HG02852 (cell line): ENCODE results near the gene ADAM8.

ENCODE experiments used
- ATAC-seq: cut with Tn5 transposase; IDR thresholded peaks from one replicate; pipeline ENCODE4 v1.9.1; 2021; ENCODE audit warnings: mild to moderate bottlenecking, moderate library complexity; ENCODE audit not compliant: unreplicated experiment

ADAM8 gene

GRCh38 chr10:133252223-133252552 is 24.5 kb downstream of the ADAM8 start:
- no peak for ATAC-seq

DNA sequence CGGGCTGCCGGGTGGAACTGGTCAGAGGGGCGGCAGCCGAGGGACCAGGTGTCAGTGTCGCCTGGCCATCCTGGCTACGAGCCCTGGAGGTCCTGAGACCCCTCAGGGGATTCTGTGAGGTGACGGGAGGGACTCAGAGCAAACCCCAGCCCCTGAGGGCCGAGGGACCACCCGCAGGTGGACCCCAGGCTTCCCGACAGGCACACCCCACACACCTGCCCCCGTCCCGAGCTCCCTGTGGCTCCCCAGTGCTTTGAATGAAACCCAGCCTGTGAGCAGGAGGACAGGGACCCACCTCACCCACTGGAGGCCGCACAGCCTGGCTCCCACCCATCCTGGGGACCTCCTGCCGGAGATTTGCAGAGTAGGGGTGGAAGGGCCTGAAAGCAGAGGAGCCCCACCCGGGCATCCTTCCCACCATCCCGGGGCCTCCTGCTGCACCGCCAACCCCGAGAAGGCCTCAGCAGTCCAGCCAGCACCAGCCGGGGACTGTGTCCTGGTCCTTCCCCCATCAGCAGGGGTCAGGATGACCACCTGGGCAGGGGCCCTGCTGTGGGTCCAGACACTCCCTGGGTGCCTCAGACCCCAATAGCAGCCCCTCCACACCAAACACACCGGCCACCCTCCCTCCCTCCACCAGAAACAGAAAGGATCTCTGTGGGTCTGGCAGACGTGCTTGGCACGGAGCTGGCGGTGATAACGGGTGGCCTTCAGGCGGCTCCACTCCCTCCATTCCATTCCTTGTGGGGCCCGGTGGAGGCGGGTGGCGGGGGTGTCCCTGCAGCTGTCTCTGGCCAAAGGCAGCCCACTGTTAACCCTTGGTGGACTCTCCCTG is 25.1 kb downstream of the ADAM8 start:
- ATAC-seq, result no peak

DNA sequence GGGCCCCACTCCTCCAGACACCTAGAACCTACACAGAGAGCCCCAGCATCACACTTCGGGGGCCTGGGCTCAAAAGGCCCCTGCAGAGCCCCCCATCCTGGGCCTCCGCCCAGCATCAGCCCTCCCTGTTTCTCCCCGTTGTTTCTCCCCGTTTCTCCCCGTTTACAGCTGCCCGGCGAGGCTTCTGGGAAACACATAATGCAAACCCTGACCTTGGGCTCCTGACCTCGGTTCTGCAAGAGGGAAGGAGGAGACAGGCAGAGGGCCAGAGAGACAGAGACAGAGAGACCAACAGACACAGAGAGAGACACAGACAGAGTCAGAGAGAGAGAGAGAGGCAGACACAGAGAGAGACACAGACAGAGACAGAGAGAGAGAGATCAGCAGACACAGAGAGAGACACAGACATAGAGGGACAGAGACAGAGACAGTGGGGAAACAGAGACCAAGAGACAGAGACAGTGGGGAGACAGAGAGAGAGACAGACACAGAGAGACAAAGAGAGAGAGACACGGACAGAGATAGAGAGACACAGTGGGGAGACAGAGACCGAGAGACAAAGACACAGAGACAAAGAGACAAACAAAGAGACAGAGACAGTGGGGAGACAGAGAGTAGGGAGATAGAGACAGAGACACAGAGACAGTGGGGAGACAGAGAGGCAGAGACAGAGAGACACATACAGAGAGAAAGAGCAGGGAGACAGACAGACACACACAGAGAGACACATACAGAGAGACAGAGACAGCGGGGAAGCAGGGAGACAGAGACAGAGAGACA is 26.5 kb downstream of the ADAM8 start:
- ATAC-seq, result no peak

GRCh38 chr10:133249094-133249780 is 27.4 kb downstream of the ADAM8 start:
- ATAC-seq, result no peak

GRCh38 chr10:133248334-133248715 is 28.3 kb downstream of the ADAM8 start:
- ATAC-seq, result no peak

DNA sequence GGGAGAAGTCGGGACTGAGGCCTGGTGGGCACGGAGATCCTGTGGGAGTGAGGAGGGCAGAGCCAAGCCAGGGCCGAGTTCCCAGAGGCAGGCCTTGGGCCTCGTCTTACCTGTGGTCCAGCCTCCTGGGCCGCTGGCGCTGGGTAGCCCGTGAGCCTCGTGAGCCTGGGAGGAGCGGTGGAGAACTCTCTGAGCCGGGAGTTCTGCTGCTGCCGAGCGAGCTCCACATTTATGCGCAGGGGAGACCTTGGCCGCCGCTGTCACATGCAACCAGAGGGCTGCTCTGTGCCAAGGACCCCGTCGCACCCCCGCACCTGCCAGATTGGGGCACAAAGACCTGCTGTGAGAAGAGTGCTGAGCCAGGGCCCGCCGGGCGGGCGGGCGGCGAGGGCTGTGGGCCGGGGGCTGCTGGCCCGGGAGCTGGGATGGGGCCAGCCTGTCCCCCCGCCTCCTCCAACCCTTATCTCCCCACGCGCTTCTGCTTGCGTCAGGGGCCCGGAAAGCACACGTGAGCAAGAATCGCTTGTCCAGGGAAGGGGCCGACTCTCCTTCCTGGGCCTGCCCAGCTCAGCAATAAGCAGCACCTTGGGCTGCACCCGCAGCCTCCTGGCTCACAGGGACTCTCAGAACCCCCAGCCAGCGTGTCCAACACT is 28.9 kb downstream of the ADAM8 start:
- no peak for ATAC-seq

DNA sequence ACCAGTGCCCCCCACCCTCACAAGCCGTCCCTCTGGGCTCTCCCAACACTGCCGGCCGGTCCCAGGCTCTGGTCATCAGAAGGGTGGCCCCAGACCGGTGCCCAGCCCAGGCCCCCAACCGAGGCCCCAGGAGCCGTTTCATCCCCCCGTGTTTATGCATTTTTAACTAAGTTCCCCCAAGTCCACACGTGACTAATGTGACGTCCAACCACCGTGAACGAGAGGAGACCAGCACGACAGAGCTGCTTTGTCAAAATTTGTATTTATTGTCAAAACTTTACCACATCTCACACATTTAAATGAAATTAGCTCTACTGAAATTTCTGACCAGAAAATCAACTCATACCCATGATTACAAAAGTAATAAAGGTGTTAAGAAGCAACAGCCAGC is 30.4 kb downstream of the ADAM8 start:
- no peak for ATAC-seq

GRCh38 chr10:133245439-133246235 is 31.0 kb downstream of the ADAM8 start:
- ATAC-seq, result no peak

- ATAC-seq, result no peak
Observed at GRCh38 chr10:133243593-133243992, 33.1 kb downstream of the ADAM8 start.

DNA sequence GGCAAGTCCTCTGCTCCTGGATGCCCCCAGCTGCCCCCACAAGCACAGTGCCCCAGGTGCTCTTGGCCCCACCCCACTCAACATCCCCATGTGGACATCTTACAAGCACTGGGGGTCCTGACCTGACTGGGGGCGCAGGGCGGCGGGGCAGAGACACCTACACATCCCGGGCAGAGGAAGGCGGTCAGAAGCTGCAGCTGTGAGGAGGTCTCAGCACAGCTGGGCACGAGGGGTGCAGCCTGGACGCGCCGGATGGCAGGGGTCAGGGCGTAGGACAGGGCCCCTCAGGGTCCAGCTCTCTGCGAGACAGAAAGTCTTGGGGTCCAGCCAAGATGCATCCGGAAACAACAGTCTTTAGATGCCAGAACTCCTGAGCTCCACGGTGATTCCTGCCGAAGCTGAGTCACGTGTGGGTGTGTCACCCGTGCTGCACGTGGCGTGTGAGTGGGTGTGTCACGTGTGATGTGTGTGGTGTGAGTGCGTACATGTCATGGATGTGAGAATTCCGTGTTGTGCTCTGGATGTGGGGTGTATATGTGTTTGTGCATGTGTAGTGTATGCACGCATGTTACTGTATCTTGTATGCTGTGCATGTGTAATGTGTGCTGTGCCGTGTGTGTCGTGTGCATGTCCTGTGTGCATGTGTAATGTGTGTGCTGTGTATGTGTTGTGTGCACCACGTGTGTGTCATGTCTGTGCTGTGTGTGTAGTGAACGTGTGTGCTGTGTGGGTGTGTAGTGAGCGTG is 33.9 kb downstream of the ADAM8 start:
- no peak for ATAC-seq

GRCh38 chr10:133241501-133242205 is 35.0 kb downstream of the ADAM8 start:
- no peak for ATAC-seq

DNA sequence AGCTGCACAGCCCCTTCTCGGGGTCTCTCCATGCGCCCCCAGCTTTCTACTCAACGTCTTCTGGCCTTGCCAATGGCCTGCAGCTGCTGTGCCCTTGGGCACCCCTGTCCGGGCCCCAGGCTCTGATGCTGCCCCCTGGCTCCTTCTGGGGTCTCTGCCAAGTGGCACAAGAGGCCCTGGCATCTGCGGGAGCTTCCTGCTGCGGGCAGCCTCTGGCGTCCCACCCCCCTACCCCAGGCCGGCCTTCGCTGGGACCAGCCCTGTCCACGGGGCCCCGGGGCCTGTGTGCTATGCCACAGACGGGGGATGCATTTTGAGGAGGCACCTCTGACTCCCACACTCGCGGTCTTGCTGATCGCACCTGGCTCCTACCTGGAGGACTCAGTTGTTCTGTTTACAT is 36.7 kb downstream of the ADAM8 start:
- ATAC-seq, result no peak

DNA sequence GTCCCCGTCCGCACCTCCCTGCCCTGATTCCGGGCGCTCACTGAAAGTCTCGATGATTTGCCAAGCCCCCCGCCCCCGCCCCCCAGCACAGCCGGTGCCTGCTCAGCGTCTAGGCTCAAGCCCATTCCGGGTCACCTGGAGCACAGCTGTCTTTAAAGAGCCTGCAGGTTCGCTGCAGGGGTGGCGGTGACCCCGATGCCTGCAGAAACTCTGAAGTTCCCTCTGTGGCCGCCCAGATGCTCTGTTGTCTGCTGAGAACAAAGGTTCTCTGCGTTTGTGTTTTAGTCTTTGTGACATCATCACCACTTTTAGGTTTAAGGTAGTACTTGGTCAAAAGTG is 38.2 kb downstream of the ADAM8 start:
- no peak for ATAC-seq

GRCh38 chr10:133237588-133238465 is 38.8 kb downstream of the ADAM8 start, which contains the start of gene VENTX:
Gene VENTX, plus strand, starts transcription at chr10:133237855. Its CDS starts 60 bp downstream, at chr10:133237915.
- ATAC-seq, result no peak

DNA sequence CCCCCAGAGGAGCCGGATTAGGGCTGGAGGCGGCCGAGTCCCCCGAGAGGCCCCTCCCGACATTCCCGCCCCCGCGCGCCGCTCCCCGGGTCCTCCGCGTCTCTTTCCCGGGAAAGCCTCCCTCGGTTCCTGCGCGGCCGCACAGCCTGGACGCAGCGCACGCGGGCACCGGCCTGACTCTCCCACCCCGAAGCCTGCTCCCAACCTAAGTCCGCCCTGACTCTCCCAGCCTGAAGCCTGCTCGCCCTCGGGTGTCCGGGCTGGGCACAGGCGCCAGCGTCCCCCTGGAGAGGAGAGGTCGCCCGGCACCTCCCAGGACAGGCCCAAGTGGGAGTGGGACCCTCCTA is 39.5 kb downstream of the ADAM8 start:
- ATAC-seq, result no peak

DNA sequence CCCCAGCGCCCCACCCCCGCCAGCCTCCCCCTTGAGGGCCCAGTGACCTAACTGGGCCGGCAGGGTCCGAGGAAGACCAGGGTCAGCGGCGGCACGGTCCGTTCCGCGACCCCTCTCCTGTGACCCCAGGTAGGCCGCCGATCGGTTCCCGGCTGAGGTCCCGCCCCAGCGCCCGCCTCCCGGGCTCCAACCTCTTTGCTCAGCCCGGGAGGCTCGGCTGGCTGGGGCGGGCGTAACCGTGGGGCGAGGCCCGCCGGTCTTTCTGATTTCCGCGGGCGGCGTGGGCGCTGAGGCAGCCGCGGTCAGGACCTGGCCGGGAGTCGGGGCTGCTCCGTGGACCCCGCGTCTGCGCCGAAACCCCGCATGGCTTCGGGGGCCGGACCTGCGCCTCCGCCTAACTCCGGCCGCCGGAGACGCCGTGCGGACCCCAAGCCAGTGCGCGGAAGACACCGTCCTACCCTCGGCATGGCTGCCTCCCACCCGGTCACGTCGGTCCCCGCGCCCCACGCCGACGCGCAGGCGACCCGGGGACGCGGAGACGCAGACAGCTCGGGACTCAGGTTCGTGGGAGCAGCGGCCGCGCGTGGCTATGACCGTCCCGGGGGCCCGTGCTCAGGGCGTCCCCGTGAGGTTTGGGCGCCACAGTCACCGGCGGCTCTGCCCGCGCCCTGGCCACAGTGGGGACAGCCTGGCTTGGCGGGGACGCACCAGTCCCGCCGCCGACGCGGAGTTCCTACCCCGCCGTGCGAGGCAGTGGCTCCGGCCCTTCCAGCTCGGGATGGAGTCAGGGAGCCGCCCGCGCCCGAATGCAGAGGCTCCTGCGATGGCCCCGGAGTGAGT is 40.0 kb downstream of the ADAM8 start:
- no peak for ATAC-seq

DNA sequence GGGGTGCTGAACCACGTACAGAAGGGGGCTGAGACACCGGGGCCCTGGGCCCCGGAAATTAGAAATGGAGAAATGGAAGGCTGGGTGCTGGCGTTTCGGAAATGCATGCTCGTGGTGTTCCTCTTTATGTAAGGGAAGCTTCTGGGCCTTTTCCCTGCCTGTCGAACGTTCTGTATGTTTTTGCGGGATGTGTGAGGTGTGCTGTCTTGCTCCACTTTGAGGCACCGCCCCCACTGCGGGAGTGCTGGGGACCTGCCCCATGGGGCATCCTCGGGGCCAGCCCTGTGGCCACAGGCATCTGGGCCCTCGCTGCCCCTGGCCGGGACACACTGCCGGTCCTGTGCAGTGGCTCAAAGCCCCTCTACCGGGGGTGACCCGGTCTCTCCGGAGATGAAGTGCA is 40.7 kb downstream of the ADAM8 start:
- ATAC-seq, result no peak
